ENCODE results near the gene BARHL1. TPM values are rescaled to one million over a fixed set of nuclear protein-coding genes. Genes with fewer than 3 reads are reported as not detected.

The BARHL1 gene
- total RNA-seq, 4 donors from 2014 or later: not detected

DNA sequence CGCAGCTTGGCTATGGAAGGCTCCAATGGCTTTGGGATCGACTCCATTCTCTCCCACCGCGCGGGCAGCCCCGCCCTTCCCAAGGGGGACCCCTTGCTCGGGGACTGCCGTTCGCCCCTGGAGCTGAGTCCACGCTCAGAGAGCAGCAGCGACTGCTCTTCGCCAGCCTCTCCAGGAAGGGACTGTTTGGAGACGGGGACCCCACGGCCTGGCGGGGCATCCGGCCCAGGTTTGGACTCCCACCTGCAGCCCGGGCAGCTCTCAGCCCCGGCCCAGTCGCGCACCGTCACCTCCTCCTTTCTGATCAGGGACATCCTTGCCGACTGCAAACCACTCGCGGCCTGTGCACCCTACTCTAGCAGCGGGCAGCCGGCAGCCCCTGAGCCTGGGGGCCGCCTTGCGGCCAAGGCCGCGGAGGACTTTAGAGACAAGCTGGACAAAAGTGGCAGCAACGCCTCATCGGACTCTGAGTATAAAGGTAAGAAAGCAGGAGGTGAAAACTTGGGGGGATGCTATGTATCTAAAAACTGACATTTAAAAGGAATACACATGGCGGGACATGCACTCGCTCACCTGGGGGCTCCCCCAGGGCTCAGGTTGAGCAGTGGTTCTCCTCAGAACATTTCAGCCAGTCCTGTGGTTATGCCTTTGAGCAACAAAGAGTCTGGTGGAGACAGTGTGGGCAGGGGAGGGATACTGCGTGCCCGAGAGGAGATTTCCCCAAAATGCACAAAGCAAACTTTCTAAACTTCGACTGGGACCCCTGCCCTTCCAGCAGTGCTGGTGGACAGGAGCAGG lies 579 bp downstream of the BARHL1 start:
- H3K9me3 ChIP-seq: no peaks in the 10 kb centered on the region
- DNase-seq: no peak
- intact Hi-C loops (cut with DNase I; ENCODE audit: low total_unique reads): no loop called here
- peaks cover 90 to 96% (median 95%) of the 10 kb centered on the region in 3 donors for H3K27me3 ChIP-seq
- in situ Hi-C loops (cut with MboI; ENCODE audit: low sequenced_read_pairs in 4 of 4): no loop called here
- peaks cover 0 to 3% of the 10 kb centered on the region in 2 donors for H3K4me1 ChIP-seq
- TF ChIP-seq, protein P1, sequence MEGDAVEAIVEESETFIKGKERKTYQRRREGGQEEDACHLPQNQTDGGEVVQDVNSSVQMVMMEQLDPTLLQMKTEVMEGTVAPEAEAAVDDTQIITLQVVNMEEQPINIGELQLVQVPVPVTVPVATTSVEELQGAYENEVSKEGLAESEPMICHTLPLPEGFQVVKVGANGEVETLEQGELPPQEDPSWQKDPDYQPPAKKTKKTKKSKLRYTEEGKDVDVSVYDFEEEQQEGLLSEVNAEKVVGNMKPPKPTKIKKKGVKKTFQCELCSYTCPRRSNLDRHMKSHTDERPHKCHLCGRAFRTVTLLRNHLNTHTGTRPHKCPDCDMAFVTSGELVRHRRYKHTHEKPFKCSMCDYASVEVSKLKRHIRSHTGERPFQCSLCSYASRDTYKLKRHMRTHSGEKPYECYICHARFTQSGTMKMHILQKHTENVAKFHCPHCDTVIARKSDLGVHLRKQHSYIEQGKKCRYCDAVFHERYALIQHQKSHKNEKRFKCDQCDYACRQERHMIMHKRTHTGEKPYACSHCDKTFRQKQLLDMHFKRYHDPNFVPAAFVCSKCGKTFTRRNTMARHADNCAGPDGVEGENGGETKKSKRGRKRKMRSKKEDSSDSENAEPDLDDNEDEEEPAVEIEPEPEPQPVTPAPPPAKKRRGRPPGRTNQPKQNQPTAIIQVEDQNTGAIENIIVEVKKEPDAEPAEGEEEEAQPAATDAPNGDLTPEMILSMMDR (IDR thresholded peaks at IDR 0.05 in 4 of 5, conservative IDR thresholded peaks at IDR 0.05 in 1 of 5): no peak
- TF ChIP-seq POLR2A (IDR thresholded peaks at IDR 0.05): no peak
- ATAC-seq: no peak
- H3K4me3 ChIP-seq: no peak overlapping the region
- no peaks in the 10 kb centered on the region for H3K36me3 ChIP-seq
- H3K27ac ChIP-seq: no peak overlapping the region

DNA sequence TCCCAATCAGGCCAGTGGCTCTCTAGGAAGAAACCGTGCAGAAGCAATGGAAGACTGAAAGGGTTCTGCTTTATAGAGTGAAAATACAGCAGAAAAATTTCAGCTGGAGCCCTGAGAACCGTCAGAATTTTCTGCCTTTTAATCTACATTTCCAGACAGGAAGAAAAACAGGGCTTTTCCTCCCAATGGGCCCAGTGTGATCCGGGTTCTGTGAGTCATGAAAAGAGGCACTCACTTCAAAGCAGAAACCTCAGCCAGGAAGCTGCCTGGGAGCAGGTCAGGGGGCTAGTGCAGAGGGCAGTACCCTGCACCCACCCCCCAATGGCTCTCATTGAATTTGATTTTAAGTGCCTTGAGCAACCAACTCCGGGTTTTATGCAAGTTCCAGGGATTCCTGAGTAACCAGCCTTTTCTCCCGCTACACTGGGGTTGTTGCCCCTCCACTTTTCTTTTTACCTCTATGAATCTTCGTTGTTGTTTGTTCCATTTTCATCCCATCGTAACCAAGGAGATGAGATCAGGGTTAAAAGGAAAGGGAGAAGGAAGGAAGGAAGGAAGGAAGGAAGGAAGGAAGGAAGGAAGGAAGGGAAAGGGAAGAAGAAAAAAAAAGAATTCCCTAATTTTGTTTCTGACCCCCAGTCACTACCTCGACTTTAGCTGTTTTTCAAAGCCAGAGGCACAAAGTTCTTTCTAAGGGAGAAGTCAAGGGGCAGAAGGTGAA lies 1.3 kb downstream of the BARHL1 start:
- peaks cover 0 to 3% of the 10 kb centered on the region in 2 donors for H3K4me1 ChIP-seq
- TF ChIP-seq, protein P1 (IDR thresholded peaks at IDR 0.05 in 4 of 5, conservative IDR thresholded peaks at IDR 0.05 in 1 of 5): no peak
- TF ChIP-seq POLR2A (IDR thresholded peaks at IDR 0.05): no peak
- no peaks in the 10 kb centered on the region for H3K36me3 ChIP-seq
- ATAC-seq: no peak
- no peak overlapping the region for H3K27ac ChIP-seq
- peaks cover 90 to 96% (median 95%) of the 10 kb centered on the region in 3 donors for H3K27me3 ChIP-seq
- H3K4me3 ChIP-seq: no peak overlapping the region
- in situ Hi-C loops (cut with MboI; ENCODE audit: low sequenced_read_pairs in 4 of 4) (no loop called here), intact Hi-C loops (cut with DNase I; ENCODE audit: low total_unique reads) (no loop called here)
- DNase-seq: no peak
- H3K9me3 ChIP-seq: no peaks in the 10 kb centered on the region

DNA sequence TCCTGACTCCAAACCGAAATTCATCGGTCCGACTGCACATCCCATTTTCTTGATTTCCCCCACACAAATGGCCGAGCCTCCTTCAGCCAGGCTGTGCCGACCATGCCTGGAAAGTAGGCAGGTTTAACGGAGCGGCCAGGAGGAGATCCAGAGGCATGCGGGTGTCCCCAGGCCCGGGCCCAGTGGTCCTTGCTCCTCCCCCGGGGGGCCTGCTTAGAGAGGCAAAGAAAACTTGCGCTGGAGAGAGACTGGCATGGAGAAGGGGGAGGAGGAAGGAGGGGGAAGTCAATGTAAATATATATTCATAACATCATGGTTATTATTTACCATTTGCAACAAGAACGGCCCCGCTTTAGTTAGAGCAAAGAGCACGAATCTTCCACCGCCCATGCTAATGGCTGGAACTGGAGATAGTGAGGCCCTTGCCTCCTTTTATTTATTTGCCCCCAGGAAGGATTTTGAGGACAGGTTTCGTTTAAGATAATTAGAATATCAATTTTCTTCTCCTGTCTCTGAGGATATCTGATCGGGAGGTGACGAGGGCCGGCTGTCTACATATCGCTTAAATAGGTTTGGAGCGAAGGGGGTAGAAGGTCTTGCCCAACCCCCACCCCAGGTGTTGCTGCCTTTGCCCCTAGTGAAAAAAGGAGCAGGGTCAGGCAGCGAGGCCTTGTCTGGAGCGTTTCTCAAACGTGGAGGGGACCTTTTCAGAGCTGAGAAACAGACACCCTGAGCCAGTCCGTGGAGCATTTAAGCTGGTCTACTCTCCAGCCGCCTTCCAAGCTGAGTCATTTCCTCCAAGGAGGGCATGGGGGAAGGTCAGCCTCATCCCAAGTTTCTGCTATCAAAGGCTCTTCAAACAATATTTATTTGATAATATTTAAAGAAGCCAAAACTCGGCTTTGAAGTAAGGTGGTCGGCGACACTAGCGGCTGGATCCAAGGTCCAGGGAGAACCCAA lies 2.5 kb downstream of the BARHL1 start:
- Histone ChIP-seq H3K27me3 (peaks cover 90 to 96% (median 95%) of the 10 kb centered on the region in 3 donors), H3K36me3 (no peaks in the 10 kb centered on the region), H3K9me3 (no peaks in the 10 kb centered on the region), H3K4me1 (peaks cover 0 to 3% of the 10 kb centered on the region in 2 donors), H3K27ac (no peak overlapping the region), H3K4me3 (no peak overlapping the region)
- ATAC-seq: no peak
- in situ Hi-C loops (cut with MboI; ENCODE audit: low sequenced_read_pairs in 4 of 4): no loop called here
- TF ChIP-seq, protein P1 (IDR thresholded peaks at IDR 0.05 in 4 of 5, conservative IDR thresholded peaks at IDR 0.05 in 1 of 5): no peak
- TF ChIP-seq POLR2A (IDR thresholded peaks at IDR 0.05): no peak
- intact Hi-C loops (cut with DNase I; ENCODE audit: low total_unique reads): no loop called here
- no peak for DNase-seq

DNA sequence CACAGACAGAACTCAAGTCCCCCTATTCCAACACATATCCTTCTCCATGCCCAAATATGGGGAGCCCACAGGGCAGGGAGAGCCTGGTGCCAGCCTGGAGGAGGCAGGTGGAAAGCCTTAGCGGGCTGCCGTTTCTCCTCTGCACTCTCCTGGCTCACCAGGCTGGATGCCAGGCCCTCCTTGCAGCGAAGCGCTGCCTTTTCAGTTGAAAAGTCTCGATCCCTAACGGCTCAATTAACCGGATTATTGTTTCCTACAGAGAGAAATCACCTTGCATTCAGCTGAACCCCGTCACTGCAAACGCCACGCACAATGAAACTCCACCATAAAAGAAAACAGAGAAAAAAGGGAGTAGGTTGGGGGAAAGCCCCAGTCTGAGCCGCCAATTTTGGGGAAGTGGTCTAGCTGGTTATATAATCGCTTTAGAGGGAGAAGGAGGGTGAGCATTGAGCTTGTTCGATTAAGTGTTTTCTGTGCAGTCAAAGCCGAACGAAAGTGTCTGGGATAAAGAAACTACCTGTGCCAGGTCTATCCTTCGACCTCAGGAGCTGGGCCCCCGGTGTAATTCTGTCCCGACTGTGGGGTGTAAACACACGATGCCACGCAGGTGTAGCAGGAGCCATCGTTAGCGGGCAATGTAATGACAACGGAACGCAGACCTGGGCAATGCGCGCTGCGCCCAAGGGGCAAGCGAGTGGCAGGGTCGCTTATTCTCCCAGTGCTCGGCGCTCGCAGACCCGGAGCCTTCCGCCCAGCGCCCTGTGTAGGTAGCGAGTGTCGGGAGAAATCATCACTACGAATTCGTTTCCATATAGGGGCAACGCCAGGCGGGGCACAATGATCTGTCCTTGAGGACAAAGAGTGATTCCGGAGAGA lies 3.8 kb downstream of the BARHL1 start:
- Histone ChIP-seq H3K4me3 (no peak overlapping the region), H3K27me3 (peaks cover 88 to 94% (median 93%) of the 10 kb centered on the region in 3 donors)

More for the DNA sequence above, 3.8 kb downstream of the BARHL1 start:
- DNase-seq (no peak), ATAC-seq (no peak)
- intact Hi-C loops (cut with DNase I; ENCODE audit: low total_unique reads) (no loop called here), in situ Hi-C loops (cut with MboI; ENCODE audit: low sequenced_read_pairs in 4 of 4) (no loop called here)
- Histone ChIP-seq H3K4me1 (peaks cover 0 to 3% of the 10 kb centered on the region in 2 donors), H3K9me3 (no peaks in the 10 kb centered on the region), H3K27ac (no peak overlapping the region), H3K36me3 (no peaks in the 10 kb centered on the region)
- TF ChIP-seq, protein P1 (IDR thresholded peaks at IDR 0.05 in 4 of 5, conservative IDR thresholded peaks at IDR 0.05 in 1 of 5): no peak
- TF ChIP-seq POLR2A (IDR thresholded peaks at IDR 0.05): no peak

All from gastrocnemius medialis (tissue), 4 donors.